ENCODE results near the gene RAG2. TPM values are rescaled to one million over a fixed set of nuclear protein-coding genes. Genes with fewer than 3 reads are reported as not detected.

Gene RAG2
- total RNA-seq, 4 donors from 2014 or later = not detected

GRCh38 chr11:36628141-36628540 is 30.1 kb upstream of the RAG2 start:
- Histone ChIP-seq H3K4me3 (no peak overlapping the region), H3K4me1 (no peaks in the 10 kb centered on the region), H3K27me3 (no peaks in the 10 kb centered on the region), H3K9me3 (no peaks in the 10 kb centered on the region), H3K36me3 (no peaks in the 10 kb centered on the region), H3K27ac (no peak overlapping the region)
- no peak for DNase-seq
- WGBS, 2 donors = 88 to 91% methylated on average over 5 of the region's 5 CpGs
- intact Hi-C loops (cut with DNase I) = no loop called here
- no peak for TF ChIP-seq POLR2A (IDR thresholded peaks at IDR 0.05)
- TF ChIP-seq, protein P1, sequence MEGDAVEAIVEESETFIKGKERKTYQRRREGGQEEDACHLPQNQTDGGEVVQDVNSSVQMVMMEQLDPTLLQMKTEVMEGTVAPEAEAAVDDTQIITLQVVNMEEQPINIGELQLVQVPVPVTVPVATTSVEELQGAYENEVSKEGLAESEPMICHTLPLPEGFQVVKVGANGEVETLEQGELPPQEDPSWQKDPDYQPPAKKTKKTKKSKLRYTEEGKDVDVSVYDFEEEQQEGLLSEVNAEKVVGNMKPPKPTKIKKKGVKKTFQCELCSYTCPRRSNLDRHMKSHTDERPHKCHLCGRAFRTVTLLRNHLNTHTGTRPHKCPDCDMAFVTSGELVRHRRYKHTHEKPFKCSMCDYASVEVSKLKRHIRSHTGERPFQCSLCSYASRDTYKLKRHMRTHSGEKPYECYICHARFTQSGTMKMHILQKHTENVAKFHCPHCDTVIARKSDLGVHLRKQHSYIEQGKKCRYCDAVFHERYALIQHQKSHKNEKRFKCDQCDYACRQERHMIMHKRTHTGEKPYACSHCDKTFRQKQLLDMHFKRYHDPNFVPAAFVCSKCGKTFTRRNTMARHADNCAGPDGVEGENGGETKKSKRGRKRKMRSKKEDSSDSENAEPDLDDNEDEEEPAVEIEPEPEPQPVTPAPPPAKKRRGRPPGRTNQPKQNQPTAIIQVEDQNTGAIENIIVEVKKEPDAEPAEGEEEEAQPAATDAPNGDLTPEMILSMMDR (IDR thresholded peaks at IDR 0.05) = no peak

DNA sequence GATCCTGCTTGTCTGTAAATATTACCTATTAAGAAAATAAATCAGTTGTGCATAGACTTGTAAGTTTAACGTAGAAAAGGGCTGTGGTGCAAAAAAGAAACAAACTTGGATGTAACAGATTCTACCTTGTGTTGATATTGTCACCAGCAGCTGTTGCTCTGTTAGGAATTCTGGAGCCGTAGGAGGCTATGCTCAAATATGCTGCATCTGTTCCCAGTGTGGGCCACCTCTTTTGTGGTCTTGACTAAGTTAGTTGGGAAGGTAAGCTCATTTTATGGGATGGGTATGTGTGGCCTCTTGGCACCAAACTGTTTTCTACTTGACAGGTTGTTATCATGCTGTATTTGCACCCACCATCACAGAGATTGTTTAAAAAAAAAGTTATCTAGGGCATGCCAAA is 29.4 kb upstream of the RAG2 start:
- Histone ChIP-seq H3K27me3 (no peaks in the 10 kb centered on the region), H3K27ac (no peak overlapping the region), H3K9me3 (no peaks in the 10 kb centered on the region), H3K36me3 (no peaks in the 10 kb centered on the region), H3K4me3 (no peak overlapping the region), H3K4me1 (no peaks in the 10 kb centered on the region)
- TF ChIP-seq POLR2A (IDR thresholded peaks at IDR 0.05) = no peak
- TF ChIP-seq, protein P1 (IDR thresholded peaks at IDR 0.05) = no peak
- no peak for DNase-seq
- 77 to 91% methylated on average over 2 of the region's 2 CpGs for WGBS, 2 donors
- intact Hi-C loops (cut with DNase I) = no loop called here

DNA sequence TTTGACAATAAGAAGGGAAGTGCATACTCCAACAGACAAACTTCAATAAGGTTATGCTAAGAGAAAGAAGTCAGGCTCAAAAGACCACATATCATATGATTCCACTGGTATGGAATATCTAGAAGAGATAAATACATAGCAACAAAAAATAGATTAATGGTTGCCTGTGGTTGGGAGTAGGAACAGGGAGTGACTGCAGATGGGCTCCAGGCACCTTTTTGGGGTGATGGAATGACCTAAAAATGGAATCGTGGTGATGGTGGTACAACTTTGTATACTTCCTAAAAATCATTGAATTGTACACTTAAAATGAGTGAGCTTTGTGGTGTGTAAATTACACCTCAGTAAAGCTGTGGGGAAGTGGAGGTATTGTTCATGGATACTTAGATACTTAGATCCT is 29.0 kb upstream of the RAG2 start:
- Histone ChIP-seq H3K9me3 (no peaks in the 10 kb centered on the region), H3K36me3 (no peaks in the 10 kb centered on the region), H3K27me3 (no peaks in the 10 kb centered on the region), H3K4me3 (no peak overlapping the region), H3K27ac (no peak overlapping the region), H3K4me1 (no peaks in the 10 kb centered on the region)
- no peak for DNase-seq
- 81 to 84% methylated on average over 1 of the region's 1 CpG for WGBS, 2 donors
- TF ChIP-seq, protein P1 (IDR thresholded peaks at IDR 0.05) = no peak
- no peak for TF ChIP-seq POLR2A (IDR thresholded peaks at IDR 0.05)
- intact Hi-C loops (cut with DNase I) = no loop called here

- TF ChIP-seq POLR2A (IDR thresholded peaks at IDR 0.05) = no peak
- TF ChIP-seq, protein P1 (IDR thresholded peaks at IDR 0.05) = no peak
- Histone ChIP-seq H3K4me1 (peaks cover 0 to 14% (median 0%) of the 10 kb centered on the region in 3 donors), H3K27ac (no peak overlapping the region), H3K4me3 (no peak overlapping the region), H3K9me3 (no peaks in the 10 kb centered on the region), H3K36me3 (no peaks in the 10 kb centered on the region), H3K27me3 (no peaks in the 10 kb centered on the region)
- intact Hi-C loops (cut with DNase I) = no loop called here
- 82 to 90% methylated on average over 5 of the region's 5 CpGs for WGBS, 2 donors
- DNase-seq = no peak
Measured at GRCh38 chr11:36623494-36623893, 25.5 kb upstream of the RAG2 start.

DNA sequence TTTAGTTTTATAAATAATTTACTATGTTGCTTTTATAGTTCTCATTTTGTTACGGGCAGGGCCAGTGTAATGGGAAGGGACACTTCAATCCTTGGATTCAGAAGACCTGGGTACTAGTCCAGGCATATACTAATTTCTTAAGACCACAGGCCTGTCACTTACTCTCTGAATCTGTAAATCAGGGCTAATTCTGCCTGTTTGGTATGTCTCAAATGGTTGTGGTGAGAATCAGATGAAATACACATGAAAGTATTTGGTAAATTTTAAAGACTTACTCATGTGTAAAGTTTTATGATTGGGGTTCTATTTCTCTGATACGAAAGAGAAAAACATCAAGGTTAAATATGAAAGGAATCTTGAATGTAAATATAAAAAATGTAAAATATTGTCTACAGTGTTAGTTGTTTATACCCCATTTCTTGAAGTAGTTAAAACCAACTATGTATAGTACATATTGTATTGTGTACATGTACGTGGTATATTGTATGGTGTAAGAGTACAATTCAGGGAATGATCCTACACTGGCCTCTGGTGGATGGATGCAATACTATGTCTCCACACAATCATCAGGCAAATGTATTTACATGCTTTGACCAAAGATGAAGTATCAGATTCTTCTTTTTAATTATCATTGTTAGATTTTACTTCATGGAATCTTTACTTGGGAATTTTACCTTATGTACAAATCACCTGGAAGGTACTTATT is 24.5 kb upstream of the RAG2 start:
- no peak overlapping the region for H3K27ac ChIP-seq
- no peaks in the 10 kb centered on the region for H3K36me3 ChIP-seq
- 73 to 80% methylated on average over 3 of the region's 3 CpGs for WGBS, 2 donors
- H3K4me3 ChIP-seq = no peak overlapping the region
- intact Hi-C loops (cut with DNase I) = no loop called here
- DNase-seq = no peak
- peaks cover 0 to 14% (median 0%) of the 10 kb centered on the region in 3 donors for H3K4me1 ChIP-seq
- TF ChIP-seq, protein P1 (IDR thresholded peaks at IDR 0.05) = peak in 3 of 6 experiments; percentile 10 to 25 (median 16)
- TF ChIP-seq POLR2A (IDR thresholded peaks at IDR 0.05) = no peak
- no peaks in the 10 kb centered on the region for H3K27me3 ChIP-seq
- no peaks in the 10 kb centered on the region for H3K9me3 ChIP-seq
